Activated CD4-positive, alpha-beta T cell treated with anti-CD3 and anti-CD28 coated beads for 48 hours (primary cell): ENCODE measurements around the gene GORASP1.
A peak's percentile ranks its signal among the peaks of the same experiment; 100 is the strongest.

Source experiments
- DNase-seq: peaks from one replicate; pipeline ENCODE4 v3.0.0-alpha.2; 2020

Gene GORASP1

GRCh38 chr3:39107388-39108199 lies at the start of gene GORASP1, which contains the start of gene TTC21A:
TSS of gene GORASP1 (minus strand) at chr3:39107627. CDS start at chr3:39107541, 86 bp downstream.
TSS of gene TTC21A (plus strand) at chr3:39107680. CDS start at chr3:39107838, 158 bp downstream.
- peak; percentile 68 for DNase-seq

GRCh38 chr3:39156421-39156820 lies 49.0 kb upstream of the GORASP1 start:
- DNase-seq, result no peak

- DNase-seq, result no peak
Measured at GRCh38 chr3:39154280-39155021, 47.0 kb upstream of the GORASP1 start.

- no peak for DNase-seq
Measured at GRCh38 chr3:39153977-39154279, 46.5 kb upstream of the GORASP1 start.

- peak; percentile 78 for DNase-seq
Measured at GRCh38 chr3:39150803-39151631, 43.6 kb upstream of the GORASP1 start.

GRCh38 chr3:39150148-39150802 lies 42.8 kb upstream of the GORASP1 start:
- no peak for DNase-seq

GRCh38 chr3:39149498-39150147 lies 42.2 kb upstream of the GORASP1 start:
- DNase-seq, result no peak

GRCh38 chr3:39149059-39149455 lies 41.6 kb upstream of the GORASP1 start:
- DNase-seq, result no peak

GRCh38 chr3:39148435-39149058 lies 41.1 kb upstream of the GORASP1 start:
- DNase-seq, result peak; percentile 37

- DNase-seq, result peak; percentile 57
Measured at GRCh38 chr3:39147711-39148434, 40.4 kb upstream of the GORASP1 start.

GRCh38 chr3:39146611-39147591 lies 39.5 kb upstream of the GORASP1 start:
- DNase-seq, result peak; percentile 86

- DNase-seq, result no peak
Measured at GRCh38 chr3:39146083-39146501, 38.7 kb upstream of the GORASP1 start.

GRCh38 chr3:39144748-39145380 lies 37.4 kb upstream of the GORASP1 start:
- DNase-seq, result no peak

GRCh38 chr3:39144095-39144747 lies 36.8 kb upstream of the GORASP1 start:
- DNase-seq, result no peak

- no peak for DNase-seq
Measured at GRCh38 chr3:39143051-39143885, 35.8 kb upstream of the GORASP1 start.

GRCh38 chr3:39142067-39142466 lies 34.6 kb upstream of the GORASP1 start:
- no peak for DNase-seq

- no peak for DNase-seq
Measured at GRCh38 chr3:39141171-39141995, 34.0 kb upstream of the GORASP1 start.
